DMS153 treated with DMSO at 0.1 percent for 48 hours (cell line): ENCODE results near the gene C1orf146.
"Not testable (repeated sequence)": the region's sequence is repeated elsewhere in the genome, so short reads cannot be mapped to it uniquely, and the experiment has no call there.

ENCODE experiments used
- DNase-seq: peaks from one replicate; lab custom pipeline; 2025; ENCODE audit not compliant: unreplicated experiment; lab: John Stamatoyannopoulos, UW

The C1orf146 gene

GRCh38 chr1:92217721-92218120 lies at the start of gene C1orf146:
C1orf146 (plus strand) TSS chr1:92217915; CDS start chr1:92231421, 13,506 bp downstream.
- DNase-seq = no peak

- no peak for DNase-seq
These were observed 49.1 kb upstream of the C1orf146 start for GRCh38 chr1:92168657-92169056.

- DNase-seq = no peak
These were observed 48.3 kb upstream of the C1orf146 start for GRCh38 chr1:92169214-92170005.

GRCh38 chr1:92184632-92185031 lies 33.1 kb upstream of the C1orf146 start:
- DNase-seq = no peak

- no peak for DNase-seq
These were observed 31.6 kb upstream of the C1orf146 start for GRCh38 chr1:92186081-92186480.

- no peak for DNase-seq
These were observed 29.1 kb upstream of the C1orf146 start for GRCh38 chr1:92188436-92189255.

GRCh38 chr1:92191726-92192125 lies 26.0 kb upstream of the C1orf146 start:
- DNase-seq = no peak

- DNase-seq = no peak
These were observed 25.5 kb upstream of the C1orf146 start for GRCh38 chr1:92192246-92192645.

- DNase-seq = no peak
These were observed 23.2 kb upstream of the C1orf146 start for GRCh38 chr1:92194511-92194910.

GRCh38 chr1:92201973-92202372 lies 15.7 kb upstream of the C1orf146 start:
- no peak for DNase-seq

- no peak for DNase-seq
These were observed 14.6 kb upstream of the C1orf146 start for GRCh38 chr1:92203105-92203504.

GRCh38 chr1:92210701-92211100 lies 7.0 kb upstream of the C1orf146 start:
- DNase-seq = no peak

- DNase-seq = no peak
These were observed 6.5 kb upstream of the C1orf146 start for GRCh38 chr1:92211166-92211565.

GRCh38 chr1:92218559-92218958 lies 844 bp downstream of the C1orf146 start:
- DNase-seq = no peak

GRCh38 chr1:92219028-92219427 lies 1.3 kb downstream of the C1orf146 start:
- no peak for DNase-seq

GRCh38 chr1:92228401-92228800 lies 10.7 kb downstream of the C1orf146 start:
- DNase-seq = no peak

GRCh38 chr1:92230736-92231135 lies 13.0 kb downstream of the C1orf146 start:
- no peak for DNase-seq

GRCh38 chr1:92240034-92240433 lies 22.3 kb downstream of the C1orf146 start:
- no peak for DNase-seq

- no peak for DNase-seq
These were observed 26.7 kb downstream of the C1orf146 start for GRCh38 chr1:92244376-92244775.

- not testable (repeated sequence) for DNase-seq
These were observed 37.0 kb downstream of the C1orf146 start for GRCh38 chr1:92254714-92255113.

GRCh38 chr1:92259350-92259749 lies 41.6 kb downstream of the C1orf146 start:
- no peak for DNase-seq

- no peak for DNase-seq
These were observed 44.8 kb downstream of the C1orf146 start for GRCh38 chr1:92262516-92262915.
